Testis (tissue), 2 donors: ENCODE data around the gene IKZF3.

Source experiments
- POLR2A ChIP-seq: fragments of 450-650 bp; IDR thresholded peaks from one replicate; pipeline ENCODE4 v1.6.1; 2017; ENCODE audit warnings: antibody characterized with exemption, mild to moderate bottlenecking, moderate library complexity
- TF ChIP-seq, protein P1 (sequence below), 3 experiments: fragments of 450-650 bp in 2 of 3; fragments of 200-600 bp in 1 of 3; sonication (generic) in 1 of 3; IDR thresholded peaks; one replicate each; pipeline ENCODE4 v1.5.1; 2016 to 2019; ENCODE audit warnings: antibody characterized with exemption in 3 of 3, mild to moderate bottlenecking in 2 of 3, moderate library complexity in 1 of 3

DNA sequence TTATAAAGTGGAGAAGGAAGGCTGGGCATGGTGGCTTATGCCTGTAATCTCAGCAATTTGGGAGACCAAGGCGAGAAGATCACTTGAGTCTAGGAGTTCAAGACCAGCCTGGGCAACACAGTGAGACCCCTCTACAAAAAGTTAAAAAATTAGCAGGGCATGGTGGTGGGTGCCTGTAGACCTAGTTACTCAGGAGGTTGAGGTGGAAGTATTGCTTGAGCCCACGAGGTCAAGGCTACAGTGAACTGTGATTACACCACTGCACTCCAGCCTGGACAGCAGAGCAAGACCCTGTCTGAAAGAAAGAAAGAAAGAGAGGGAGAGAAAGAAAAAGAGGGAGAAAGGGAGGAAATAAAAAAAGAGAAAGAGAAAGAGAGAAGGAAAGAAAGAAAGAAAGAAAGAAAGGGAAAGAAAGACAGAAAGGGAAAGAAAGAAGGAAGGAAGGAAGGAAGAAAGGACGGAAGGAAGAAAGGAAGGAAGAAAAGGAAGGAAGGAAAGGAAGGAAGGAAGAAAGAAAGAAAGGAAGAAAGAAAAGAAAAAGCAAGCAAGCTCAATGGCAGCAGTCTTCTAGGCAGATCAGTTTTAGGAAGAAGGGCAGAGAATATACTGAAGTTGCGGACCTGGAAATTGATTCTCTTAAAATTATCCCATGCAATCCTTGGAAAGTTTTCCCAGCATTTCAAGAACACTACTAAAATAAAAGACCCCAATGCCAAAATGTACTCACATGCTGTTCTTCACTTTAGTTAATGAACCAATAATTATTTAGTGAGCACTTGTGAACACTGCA lies 53.0 kb downstream of the IKZF3 start:
- TF ChIP-seq, protein P1, sequence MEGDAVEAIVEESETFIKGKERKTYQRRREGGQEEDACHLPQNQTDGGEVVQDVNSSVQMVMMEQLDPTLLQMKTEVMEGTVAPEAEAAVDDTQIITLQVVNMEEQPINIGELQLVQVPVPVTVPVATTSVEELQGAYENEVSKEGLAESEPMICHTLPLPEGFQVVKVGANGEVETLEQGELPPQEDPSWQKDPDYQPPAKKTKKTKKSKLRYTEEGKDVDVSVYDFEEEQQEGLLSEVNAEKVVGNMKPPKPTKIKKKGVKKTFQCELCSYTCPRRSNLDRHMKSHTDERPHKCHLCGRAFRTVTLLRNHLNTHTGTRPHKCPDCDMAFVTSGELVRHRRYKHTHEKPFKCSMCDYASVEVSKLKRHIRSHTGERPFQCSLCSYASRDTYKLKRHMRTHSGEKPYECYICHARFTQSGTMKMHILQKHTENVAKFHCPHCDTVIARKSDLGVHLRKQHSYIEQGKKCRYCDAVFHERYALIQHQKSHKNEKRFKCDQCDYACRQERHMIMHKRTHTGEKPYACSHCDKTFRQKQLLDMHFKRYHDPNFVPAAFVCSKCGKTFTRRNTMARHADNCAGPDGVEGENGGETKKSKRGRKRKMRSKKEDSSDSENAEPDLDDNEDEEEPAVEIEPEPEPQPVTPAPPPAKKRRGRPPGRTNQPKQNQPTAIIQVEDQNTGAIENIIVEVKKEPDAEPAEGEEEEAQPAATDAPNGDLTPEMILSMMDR (IDR thresholded peaks at IDR 0.05) = no peak
- TF ChIP-seq POLR2A = no peak
